Fibroblast of the aortic adventitia (primary cell): Measurements from ENCODE around the gene CERS1. TPM values are rescaled to one million over a fixed set of nuclear protein-coding genes. Genes with fewer than 3 reads are reported as not detected.

Experiments used
- DNase-seq: peaks from one replicate; pipeline ENCODE4 v3.0.0-alpha.2; 2010; ENCODE audit warnings: low read depth
- H3K4me3 ChIP-seq: 2 replicates; pipeline ENCODE4 v1.5.1; 2011; ENCODE audit warnings: low read depth, mild to moderate bottlenecking, control low read depth, low read length, moderate library complexity
- total RNA-seq: library from RNA; depleted of rRNA; stranded (reverse); fragments of >200 nt; gene quantifications from 2 replicates; pipeline ENCODE4 v1.2.3, GENCODE V29; 2012; ENCODE audit warnings: low replicate concordance
- TF ChIP-seq, protein P1 (sequence below): IDR thresholded peaks from 2 replicates; pipeline ENCODE4 v1.5.1; 2011; ENCODE audit warnings: mild to moderate bottlenecking, low read length, control low read depth, inconsistent platforms; ENCODE audit not compliant: insufficient read depth

The CERS1 gene
- total RNA-seq, 1 donor, result 1.6 TPM

DNA sequence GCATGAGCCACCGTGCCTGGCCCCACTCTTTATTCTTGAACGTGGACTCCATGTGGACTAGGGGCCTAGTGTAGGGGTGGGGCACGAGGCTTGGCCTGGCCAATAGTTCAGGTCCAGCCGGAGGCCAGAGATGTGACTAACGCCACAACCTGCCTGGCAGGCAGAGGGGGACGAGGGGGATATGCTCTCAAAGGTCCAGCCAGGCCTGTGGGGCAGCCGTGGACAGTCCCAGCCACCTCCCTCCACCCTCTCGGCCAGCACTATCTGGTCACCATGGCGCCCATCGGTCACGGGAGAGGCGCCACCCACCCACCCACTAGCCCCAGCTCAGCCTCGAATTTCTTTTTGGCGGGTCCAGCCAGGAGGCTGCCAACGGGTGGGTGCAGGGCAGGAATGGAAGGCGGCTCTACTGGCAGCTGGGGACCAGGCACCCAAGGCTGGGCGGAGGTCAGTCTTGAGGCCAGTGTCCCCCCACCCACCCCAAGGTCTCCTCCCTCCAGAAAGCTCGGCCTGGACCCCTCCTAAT, 2.2 kb upstream of the CERS1 start:
- TF ChIP-seq, protein P1, sequence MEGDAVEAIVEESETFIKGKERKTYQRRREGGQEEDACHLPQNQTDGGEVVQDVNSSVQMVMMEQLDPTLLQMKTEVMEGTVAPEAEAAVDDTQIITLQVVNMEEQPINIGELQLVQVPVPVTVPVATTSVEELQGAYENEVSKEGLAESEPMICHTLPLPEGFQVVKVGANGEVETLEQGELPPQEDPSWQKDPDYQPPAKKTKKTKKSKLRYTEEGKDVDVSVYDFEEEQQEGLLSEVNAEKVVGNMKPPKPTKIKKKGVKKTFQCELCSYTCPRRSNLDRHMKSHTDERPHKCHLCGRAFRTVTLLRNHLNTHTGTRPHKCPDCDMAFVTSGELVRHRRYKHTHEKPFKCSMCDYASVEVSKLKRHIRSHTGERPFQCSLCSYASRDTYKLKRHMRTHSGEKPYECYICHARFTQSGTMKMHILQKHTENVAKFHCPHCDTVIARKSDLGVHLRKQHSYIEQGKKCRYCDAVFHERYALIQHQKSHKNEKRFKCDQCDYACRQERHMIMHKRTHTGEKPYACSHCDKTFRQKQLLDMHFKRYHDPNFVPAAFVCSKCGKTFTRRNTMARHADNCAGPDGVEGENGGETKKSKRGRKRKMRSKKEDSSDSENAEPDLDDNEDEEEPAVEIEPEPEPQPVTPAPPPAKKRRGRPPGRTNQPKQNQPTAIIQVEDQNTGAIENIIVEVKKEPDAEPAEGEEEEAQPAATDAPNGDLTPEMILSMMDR, result no peak
- H3K4me3 ChIP-seq, result no peak overlapping the region
- DNase-seq, result peak; percentile 47

DNA sequence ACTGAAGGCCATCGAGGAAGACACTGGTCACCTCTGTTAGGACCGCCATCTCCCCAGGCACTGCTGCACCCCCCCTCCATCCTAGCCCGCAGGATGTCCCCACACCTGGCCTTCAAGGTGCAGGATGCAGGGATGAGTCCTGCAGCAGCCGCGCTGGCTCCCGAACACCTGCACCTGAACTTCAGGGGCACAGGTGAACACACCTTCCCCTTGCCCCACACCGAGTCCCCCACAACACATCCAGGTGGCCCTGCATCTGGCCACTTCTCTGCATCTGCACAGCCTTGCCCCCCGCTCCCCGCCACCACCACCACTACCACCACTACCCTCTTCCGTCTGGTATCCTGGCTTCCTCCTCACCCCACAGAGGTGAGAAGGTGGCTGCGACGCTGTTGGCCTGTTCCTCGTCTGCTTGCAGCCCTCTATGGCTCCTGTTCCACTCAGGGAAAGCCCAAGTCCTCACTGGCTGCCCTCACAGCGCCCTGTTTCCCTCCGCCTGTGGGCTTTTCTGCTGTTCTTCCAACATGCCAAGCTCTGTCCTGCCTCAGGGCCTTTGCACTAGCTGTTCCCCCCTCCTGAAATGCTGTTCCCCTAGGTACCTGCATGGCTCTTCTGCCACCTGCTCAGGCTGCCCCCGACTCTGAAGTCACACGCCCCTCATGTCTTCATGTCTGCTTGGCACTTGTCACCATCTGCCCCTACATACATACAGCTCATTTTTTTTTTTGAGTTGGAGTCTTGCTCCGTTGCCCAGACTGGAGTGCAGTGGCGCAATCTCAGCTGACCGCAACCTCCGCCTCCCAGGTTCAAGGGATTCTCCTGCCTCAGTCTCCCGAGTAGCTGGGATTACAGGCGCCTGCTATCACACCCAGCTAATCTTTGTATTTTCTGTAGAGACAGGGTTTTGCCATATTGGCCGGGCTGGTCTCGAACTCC, 1.4 kb upstream of the CERS1 start:
- TF ChIP-seq, protein P1, result no peak
- H3K4me3 ChIP-seq, result no peak overlapping the region
- DNase-seq, result no peak

GRCh38 chr19:18896421-18896841, 473 bp upstream of the CERS1 start:
- TF ChIP-seq, protein P1, result no peak
- DNase-seq, result no peak

DNA sequence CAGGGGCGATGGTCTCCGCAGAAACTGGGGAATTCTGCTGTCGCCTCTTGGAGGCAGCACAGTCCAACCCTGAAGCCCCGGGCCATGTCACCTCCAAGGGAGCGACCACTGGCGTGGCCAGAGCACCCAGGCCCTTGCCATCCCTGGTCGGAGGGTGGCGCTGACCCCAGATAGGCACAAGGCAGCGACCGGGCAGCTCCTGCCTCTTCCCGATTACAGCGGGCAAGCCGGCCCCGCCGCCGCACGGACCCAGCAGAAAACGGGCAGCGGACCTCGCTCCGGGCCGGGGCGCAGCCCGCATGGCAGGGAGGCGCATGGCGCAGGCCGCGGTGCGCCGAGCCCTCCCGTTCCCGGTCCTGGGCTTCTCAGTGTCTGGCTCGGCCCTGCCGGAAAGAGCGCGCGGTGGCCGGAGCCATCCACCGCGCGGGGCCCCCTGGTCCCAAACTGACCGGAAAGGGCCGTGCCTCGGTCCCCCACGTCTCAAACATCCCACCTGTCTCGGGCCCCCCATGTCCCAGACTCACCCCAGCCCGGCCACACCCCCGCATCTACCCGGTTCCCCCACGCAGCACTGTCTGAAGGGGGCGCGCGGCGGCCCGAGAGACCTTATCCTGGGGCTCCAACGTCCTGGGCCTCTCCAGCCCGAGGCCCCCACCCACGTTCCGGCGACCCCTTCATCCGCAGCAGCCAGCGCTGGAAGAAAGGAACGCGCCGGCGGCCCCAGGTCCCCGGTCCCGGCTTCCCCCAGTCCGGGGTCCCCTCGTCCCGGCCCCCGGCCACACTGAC, 727 bp downstream of the CERS1 start:
- TF ChIP-seq, protein P1, result peak; percentile 43
- H3K4me3 ChIP-seq, result peak overlapping the region; percentile 64
- DNase-seq, result peak; percentile 24

More at GRCh38 chr19:18896421-18896841, 473 bp upstream of the CERS1 start:
- no peak overlapping the region for H3K4me3 ChIP-seq

- peak overlapping the region; percentile 64 for H3K4me3 ChIP-seq
- TF ChIP-seq, protein P1, result no peak
- DNase-seq, result peak; percentile 60
Observed at GRCh38 chr19:18894254-18895037, 1.5 kb downstream of the CERS1 start.
